Stimulated activated CD4-positive, alpha-beta T cell treated with anti-CD3 and anti-CD28 coated beads, TNF-alpha, amount 100 ng/mL, for 1 hour (primary cell): ENCODE measurements around the gene SND1.

Source experiments
- DNase-seq, 3 donors: peaks; one replicate each; pipeline ENCODE4 v3.0.0-alpha.2; 2020; ENCODE audit warnings: low read depth in 3 of 3, low spot score in 1 of 3

Gene SND1

GRCh38 chr7:127903892-127904669, 252.1 kb downstream of the SND1 start:
- DNase-seq, result no peak

GRCh38 chr7:127904670-127904985, 252.6 kb downstream of the SND1 start:
- no peak for DNase-seq

- no peak for DNase-seq
Measured at GRCh38 chr7:127905021-127905420, 253.0 kb downstream of the SND1 start.

- no peak for DNase-seq
Measured at GRCh38 chr7:127905491-127906330, 253.7 kb downstream of the SND1 start.

GRCh38 chr7:127907110-127908040, 255.4 kb downstream of the SND1 start:
- DNase-seq, result no peak

GRCh38 chr7:127908430-127909258, 256.6 kb downstream of the SND1 start:
- DNase-seq, result no peak

- DNase-seq, result no peak
Measured at GRCh38 chr7:127909424-127910152, 257.6 kb downstream of the SND1 start.

- DNase-seq, result no peak
Measured at GRCh38 chr7:127910670-127911069, 258.7 kb downstream of the SND1 start.

GRCh38 chr7:127911968-127912511, 260.0 kb downstream of the SND1 start:
- no peak for DNase-seq

GRCh38 chr7:127912901-127913300, 260.9 kb downstream of the SND1 start:
- DNase-seq, result no peak

- DNase-seq, result no peak
Measured at GRCh38 chr7:127913686-127914085, 261.7 kb downstream of the SND1 start.

GRCh38 chr7:127914693-127915092, 262.7 kb downstream of the SND1 start:
- no peak for DNase-seq

GRCh38 chr7:127916735-127917134, 264.7 kb downstream of the SND1 start:
- no peak for DNase-seq

GRCh38 chr7:127918130-127918529, 266.1 kb downstream of the SND1 start:
- no peak for DNase-seq

- no peak for DNase-seq
Measured at GRCh38 chr7:127920787-127921438, 268.9 kb downstream of the SND1 start.

GRCh38 chr7:127922656-127923055, 270.7 kb downstream of the SND1 start:
- no peak for DNase-seq

GRCh38 chr7:127924874-127925273, 272.9 kb downstream of the SND1 start:
- no peak for DNase-seq

GRCh38 chr7:127927348-127927696, 275.3 kb downstream of the SND1 start:
- DNase-seq, result no peak

GRCh38 chr7:127928222-127928621, 276.2 kb downstream of the SND1 start:
- no peak for DNase-seq
